ENCODE data around the gene TMEM131.

TMEM131 gene

DNA sequence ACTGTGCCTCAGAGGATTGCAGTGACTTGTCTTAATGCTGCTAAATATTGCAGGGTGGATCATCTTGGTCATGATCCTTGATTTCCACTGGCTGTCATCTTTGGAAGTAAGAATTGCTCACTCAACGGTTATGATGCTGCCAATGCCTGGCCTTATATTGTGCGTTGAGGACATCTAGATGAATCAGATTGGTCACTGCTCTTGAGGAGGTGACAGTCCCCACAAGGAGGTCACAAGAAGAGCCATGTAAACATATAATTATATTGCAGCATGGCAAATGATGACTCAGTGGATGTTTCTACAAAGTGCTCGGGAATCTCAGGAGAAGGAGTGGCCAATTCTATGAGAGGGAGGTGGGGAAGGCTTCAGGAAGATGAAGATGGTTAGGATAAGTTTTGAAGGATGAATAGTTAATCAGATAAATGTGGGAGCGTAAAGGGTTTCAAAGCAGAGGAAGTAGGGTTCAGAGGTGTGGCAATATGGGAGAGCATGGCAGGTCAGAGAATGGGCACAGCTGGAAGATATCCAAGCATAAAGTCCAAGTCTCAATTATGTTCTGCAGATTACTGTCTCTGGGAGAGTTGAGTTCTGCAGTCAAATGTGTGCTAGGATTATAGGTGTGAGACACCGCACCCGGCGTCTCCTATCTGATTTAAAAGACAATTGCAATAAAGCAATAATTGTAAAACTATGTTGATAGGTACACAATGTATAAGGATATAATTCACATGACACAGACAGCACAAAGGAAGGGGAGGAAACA lies 21.3 kb upstream of the TMEM131 start:
- no peak for DNase-seq

- no peak for DNase-seq
Measured at GRCh38 chr2:98015671-98016070, 19.9 kb upstream of the TMEM131 start.

- no peak for DNase-seq
Measured at GRCh38 chr2:98014379-98014778, 18.6 kb upstream of the TMEM131 start.

GRCh38 chr2:98013407-98014042 lies 17.8 kb upstream of the TMEM131 start:
- no peak for DNase-seq

GRCh38 chr2:98012561-98012991 lies 16.8 kb upstream of the TMEM131 start:
- no peak for DNase-seq

DNA sequence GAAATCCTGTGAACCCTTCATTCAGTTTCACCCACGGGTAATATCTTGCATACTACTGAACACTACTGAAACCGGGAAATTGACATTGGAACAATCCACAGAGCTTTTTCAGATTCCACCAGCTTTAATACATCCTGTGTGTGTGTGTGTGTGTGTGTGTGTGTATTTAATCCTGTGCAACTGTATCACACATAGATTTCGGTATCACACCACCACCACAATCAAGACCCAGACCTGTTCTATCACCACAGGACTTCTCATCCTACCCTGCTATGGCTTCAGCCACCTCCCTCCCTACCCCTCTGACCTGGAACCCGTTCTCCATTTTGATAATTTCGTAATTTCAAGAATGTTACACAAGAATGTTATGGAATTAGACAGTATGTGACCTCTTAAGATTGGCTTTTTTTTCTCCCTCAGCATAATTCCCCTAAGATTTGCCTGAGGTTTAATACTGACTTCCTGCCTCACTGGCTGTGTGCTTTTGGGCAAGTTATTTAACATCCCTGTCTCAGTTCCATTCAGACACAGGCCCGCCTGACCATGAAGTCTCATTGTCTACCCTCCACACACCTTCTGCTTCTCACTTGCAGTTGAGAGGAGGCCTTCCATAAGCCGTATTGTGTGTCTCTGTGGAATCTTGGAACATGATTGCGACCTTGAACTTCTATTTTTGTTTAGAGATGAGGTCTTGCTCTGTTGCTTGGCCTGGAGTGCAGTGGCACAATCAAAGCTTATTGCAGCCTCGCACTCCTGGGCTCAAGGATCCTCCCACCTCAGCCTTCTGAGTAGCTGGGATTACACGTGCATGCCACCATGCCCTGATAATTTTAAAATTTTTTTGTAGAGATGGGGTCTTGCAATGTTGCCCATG lies 14.4 kb upstream of the TMEM131 start:
- no peak for DNase-seq

DNA sequence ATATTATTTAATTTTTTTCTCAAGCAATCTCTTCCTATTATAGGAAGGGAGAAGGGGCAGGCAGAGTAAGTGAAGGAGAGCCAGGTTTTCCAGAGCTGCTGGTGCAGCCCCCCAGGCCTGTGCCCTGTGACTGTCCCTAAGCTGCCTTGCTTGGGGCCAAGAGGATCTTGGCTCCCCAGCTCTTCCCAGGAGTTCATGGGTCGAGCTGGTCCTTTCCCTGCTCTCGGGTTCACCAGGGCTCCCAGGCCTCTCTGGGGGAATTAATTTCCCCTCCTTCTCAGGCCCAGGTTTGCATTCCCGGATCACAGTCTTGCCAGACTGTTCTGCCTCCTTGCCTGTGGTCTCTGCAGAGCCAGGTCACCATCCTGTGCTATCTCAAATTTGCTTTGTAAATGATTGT lies 12.7 kb upstream of the TMEM131 start:
- no peak for DNase-seq

GRCh38 chr2:98006378-98006777 lies 10.6 kb upstream of the TMEM131 start:
- no peak for DNase-seq

DNA sequence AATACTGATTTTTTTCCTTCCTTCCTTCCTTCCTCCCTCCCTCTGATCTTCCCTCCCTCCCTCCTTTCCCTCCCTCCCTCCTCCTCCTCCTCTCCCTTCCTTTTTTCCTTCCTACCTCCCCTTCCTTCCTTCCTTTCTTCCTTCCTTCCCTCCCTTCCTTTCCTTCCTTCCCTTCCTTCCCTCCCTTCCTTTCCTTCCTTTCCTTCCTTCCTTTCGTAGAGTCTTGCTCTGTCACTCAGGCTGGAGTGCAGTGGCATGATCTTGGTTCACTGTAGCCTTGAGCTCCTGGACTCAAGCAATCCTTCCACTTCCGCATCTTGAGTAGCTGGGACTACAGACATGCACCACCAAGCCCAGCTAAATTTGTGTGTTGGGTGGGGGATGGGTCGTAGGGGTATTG lies 8.9 kb upstream of the TMEM131 start:
- no peak for DNase-seq

DNA sequence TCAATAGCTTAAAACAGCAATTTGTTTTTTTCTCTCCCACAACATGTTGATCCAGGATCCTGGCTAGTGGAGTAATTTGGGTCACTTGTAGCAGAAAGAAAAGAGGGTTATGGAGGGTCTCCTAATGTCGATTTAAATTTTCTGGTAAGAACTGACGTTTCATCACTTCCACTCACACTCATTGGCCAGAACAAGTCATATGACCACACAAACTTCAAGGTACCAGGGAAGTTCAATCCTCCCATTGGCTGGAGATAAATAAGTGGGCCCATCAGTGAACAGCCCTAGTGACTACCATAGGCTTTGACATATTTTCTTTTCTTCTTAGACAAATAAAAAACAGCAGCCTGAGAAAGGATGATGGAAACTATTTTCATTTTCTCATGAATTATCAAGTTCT lies 8.3 kb upstream of the TMEM131 start:
- no peak for DNase-seq

- no peak for DNase-seq
Measured at GRCh38 chr2:97999536-97999935, 3.8 kb upstream of the TMEM131 start.

DNA sequence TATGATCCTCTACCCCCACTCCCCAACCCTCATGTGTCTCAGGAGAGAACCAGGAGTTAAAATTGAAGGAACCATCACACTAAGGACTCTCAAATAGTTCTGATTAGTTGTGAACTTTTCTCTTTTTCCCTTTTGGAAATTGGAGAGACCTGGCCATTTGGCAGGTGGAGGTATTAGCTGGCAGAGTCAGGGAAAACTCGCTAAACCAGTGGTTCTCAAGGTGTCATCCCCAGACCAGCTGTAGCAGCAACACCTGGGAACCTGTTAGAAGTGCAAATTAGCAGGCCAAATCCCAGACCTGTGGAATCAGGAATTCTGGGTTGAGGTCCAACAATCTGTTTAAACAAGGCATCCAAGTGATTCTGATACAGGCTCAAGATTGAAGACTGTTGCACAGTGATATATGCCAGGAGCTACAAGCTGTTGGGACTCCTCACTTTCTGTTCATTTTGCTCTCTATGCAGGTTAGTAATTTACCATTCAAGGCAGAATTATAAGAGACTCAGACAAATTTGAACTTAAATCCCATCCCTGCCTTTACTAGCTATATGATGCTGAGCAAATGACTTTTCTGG lies 2.8 kb upstream of the TMEM131 start:
- peak in 1 of 2 experiments; percentile 48 for DNase-seq

DNA sequence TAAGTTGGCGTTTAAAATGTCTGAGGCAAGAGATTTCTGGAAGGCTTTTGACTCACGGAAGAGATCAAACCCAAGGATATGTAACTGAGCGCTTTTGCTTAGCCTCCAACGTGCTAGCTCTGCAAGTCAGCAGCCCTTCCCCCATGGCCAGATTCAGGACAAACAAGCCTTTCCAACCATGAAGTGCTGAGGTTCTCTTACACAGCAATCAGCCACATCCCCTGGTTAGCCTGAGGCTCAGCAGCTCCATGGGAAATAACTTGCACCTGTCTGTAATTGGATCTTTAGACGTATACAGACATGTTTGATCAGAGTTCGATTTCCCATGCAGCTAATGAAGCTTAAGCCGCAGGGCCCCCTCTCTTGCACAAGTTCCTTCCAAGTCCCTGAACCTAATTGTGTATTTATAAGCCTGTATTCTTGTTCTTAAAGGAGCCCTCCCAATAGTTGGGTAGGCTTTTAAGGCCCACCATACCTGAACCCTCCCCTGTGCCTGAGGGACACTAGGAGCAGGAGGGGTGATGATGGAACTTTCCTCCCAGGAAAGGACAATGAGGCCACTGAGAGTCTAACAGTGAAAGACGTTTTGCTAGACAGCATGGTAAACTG lies 2.1 kb upstream of the TMEM131 start:
- DNase-seq: peak; percentile 83 to 93

GRCh38 chr2:97996679-97997078 lies 931 bp upstream of the TMEM131 start:
- DNase-seq: no peak

GRCh38 chr2:97995026-97995733 lies 568 bp downstream of the TMEM131 start:
- peak in 1 of 2 experiments; percentile 51 for DNase-seq

DNA sequence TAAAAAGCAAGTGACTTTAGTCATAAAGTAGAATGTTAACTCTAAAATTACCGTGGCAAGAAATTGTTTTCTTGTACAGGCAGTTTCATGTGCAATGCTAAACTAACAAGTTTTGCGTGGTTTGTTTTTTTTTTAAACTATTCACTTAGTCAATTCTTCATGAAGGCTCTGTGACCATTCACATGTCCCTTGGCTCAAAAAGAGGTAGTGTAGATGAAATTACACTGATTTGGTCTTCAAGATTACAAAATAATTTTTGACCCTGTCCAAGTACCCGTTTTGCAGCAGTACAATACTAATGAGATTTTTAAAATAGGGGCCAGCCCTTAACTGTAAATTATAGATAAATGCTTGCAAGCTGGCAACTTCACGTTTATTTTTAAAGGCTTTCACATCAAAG lies 1.3 kb downstream of the TMEM131 start:
- DNase-seq: no peak

DNA sequence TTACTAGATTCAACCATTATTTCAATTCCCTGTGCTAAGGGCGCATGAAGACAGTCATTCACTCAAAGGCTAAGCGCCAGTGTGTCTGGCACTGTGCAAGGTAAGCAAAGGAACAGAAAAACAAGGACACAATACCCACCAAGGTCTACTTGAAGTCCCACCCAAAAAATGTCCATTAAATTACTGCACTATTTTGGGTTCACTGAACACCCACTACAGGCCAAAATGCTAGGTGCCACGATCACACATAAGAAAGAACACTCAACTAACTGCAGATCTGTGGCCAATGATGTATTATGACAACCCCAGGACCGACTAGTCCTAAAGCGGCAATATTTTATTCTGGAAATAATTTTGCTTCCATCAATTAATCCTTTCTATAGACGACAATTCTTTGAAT lies 1.8 kb downstream of the TMEM131 start:
- DNase-seq: no peak

DNA sequence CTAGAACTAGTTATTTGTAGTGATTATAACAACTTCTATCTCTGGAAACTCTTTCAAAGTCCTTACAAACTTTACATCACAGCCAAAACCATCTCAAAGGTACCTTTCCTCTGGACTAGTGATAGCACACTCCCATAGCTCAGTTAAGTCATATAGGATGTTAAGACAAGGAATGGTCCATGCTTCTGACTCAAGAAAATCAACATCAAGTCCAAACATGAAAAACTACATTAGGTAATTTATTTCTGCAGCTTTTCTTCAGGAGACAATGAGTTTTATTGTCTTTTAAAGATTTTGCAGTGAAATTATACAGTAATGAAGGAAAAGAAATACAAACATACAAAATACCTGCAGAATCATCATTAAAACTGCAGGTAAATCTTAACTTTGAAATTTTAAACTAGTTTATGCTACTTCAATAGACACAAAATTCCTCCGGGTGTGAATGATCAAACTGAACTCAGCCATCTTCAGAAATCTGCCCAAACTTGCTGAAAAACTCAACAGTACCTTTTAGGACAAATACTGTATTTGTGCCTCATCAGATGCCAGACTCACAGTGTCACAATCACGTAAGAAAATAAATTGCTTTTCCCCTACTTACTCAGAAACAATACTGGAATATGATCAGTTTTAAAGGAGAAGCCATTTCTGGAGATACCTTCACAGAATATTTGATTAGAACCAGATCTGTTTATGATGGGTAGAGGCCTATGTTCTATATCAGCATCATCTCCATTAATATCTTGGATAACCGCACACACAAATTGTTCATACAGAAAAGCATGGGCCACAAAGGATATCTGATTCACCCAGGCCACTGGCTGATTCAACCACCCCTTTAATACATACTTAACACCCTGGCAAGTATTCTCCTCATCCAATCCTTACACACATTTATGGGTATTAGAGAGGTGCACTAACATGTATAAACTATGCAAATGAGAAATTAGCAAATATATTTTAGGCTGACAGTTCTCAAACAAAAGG lies 2.6 kb downstream of the TMEM131 start:
- no peak for DNase-seq

GRCh38 chr2:97991081-97991856 lies 4.5 kb downstream of the TMEM131 start:
- peak in 1 of 2 experiments; percentile 8 for DNase-seq

DNA sequence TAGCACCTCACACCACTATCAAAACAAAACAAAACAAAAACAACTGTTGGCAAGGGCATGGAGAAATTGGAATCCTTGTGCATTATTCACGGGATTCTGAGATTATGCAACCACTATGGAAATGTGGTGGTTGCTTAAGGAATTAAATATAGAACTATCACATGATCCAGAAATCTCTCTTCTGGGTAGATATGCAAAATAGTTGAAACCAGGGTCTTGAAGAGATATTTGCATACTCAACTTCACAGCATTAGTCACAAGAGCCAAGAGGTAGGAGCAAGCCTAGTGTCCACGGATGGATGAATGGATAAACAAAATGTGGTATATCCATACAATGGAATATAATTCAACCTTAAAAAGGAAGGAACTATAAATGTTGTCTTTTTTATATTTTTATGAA lies 7.0 kb downstream of the TMEM131 start:
- DNase-seq: no peak

All from NCI-H2081 (cell line).